ENCODE measurements around the gene SDK2.
A peak's percentile ranks its signal among the peaks of the same experiment; 100 is the strongest.

The SDK2 gene, protein sequence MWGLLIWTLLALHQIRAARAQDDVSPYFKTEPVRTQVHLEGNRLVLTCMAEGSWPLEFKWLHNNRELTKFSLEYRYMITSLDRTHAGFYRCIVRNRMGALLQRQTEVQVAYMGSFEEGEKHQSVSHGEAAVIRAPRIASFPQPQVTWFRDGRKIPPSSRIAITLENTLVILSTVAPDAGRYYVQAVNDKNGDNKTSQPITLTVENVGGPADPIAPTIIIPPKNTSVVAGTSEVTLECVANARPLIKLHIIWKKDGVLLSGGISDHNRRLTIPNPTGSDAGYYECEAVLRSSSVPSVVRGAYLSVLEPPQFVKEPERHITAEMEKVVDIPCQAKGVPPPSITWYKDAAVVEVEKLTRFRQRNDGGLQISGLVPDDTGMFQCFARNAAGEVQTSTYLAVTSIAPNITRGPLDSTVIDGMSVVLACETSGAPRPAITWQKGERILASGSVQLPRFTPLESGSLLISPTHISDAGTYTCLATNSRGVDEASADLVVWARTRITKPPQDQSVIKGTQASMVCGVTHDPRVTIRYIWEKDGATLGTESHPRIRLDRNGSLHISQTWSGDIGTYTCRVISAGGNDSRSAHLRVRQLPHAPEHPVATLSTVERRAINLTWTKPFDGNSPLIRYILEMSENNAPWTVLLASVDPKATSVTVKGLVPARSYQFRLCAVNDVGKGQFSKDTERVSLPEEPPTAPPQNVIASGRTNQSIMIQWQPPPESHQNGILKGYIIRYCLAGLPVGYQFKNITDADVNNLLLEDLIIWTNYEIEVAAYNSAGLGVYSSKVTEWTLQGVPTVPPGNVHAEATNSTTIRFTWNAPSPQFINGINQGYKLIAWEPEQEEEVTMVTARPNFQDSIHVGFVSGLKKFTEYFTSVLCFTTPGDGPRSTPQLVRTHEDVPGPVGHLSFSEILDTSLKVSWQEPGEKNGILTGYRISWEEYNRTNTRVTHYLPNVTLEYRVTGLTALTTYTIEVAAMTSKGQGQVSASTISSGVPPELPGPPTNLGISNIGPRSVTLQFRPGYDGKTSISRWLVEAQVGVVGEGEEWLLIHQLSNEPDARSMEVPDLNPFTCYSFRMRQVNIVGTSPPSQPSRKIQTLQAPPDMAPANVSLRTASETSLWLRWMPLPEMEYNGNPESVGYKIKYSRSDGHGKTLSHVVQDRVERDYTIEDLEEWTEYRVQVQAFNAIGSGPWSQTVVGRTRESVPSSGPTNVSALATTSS (N-terminal part only)

DNA sequence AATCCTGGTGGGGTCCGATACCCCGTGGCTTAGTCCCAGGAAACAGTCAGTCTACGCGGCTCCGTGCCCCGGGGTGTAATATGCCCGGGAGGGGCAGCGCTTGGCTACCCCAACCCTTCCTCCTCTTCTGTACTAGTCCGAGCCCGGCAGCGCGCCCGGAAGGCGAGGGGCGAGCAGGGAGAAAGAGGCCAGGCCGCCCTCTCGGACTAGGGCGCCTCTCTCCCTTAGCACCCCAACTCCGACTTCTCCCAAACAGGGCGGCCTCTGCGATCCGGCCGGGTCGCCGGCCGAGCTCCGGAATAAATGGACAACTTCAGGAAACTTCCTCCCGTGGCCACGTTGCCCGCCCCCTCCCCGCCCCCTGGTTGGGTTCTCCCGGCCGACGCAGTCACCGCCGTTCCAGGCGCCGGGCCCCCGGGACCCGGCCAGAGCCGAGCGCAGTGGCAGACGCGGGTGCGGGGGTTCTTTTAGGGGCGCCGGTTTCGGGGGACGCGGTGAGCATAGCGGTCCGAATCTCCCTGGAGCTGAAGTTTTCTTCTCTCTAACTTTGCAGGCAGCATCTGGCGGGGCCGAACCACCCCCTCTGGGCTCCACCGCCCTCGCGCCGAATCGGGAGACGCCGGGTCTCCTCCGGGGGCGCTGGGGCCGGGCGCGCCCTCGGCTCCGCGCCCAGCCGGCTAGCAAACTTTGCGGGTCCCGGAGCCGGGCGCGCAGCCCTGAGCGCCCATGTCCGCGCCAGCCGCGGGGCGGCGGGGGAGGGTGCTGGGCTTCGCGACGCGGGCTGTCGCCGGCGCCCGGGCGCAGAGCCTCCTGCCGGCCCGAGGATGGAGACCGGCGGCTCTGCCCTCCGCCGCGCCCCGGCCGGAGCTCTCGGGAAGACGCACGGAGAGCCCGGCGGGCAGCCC is at the start of gene SDK2:
SDK2 (minus strand) TSS at position 301 of the 905 bp plus-strand sequence. CDS start 357 bp downstream, outside the sequence.
- DNase-seq (ENCODE audit: low read depth): peak; percentile 36

DNA sequence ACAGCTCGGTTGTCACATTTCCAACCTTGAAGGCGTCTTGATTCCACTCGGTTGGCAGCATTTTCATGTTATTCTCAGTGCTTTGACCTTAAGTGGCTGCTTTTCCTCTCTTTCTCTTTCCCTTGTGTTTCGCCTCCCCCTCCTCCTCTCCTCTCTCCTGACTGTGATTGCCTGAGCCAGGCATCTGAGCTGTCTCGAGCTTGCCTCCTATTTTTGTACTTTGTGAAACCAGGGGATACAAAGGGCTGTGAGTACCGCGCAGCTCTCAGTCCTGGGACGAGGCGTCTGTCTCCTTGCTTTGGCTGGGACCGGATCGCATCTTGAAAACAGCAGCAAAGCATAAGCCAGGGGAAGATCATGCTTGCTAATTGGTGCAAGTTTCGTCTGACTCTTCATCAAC is 48.8 kb upstream of the SDK2 start:
- DNase-seq (ENCODE audit: low read depth): no peak

DNA sequence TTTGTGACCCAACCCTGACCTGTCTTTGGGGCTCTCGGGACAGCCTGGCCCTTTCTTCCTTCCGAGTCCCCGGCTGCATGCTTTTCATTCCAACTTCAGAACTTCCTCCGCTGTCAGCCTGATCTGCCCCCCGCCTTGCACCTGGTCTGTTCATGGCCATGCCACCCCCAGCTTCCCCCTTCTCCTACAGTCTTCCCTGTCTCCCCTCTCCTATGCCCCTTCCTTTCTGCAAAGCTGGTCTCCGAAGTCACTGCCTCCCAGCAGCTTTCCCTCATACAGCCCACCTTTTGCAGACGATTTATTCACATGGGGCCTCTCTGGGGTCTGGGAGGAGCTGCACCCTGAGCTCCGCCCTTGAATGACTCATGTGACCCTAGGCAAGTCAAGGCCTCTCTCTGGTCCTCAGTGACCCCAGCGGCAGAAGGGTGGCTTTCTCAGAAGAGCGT is 47.1 kb upstream of the SDK2 start:
- DNase-seq (ENCODE audit: low read depth): no peak

DNA sequence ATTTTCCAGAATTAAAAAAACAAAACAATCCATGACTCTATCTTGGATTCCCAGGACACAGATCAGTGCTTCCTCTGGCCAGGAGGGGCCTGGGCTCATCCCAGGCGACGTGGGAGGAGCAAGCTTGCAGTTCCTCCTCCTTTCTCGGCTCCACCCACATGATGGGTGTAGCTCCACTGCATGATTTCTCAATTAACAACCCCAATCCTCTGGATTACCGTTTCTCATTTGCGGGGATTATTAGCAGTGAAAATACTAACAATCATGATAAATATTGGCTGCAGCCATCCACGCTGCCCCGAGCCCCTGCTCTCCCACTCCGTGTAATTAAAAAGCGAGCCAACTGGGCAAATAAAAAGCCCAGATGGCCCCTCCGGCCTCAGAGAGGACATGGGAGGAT is 46.4 kb upstream of the SDK2 start:
- no peak for DNase-seq (ENCODE audit: low read depth)

DNA sequence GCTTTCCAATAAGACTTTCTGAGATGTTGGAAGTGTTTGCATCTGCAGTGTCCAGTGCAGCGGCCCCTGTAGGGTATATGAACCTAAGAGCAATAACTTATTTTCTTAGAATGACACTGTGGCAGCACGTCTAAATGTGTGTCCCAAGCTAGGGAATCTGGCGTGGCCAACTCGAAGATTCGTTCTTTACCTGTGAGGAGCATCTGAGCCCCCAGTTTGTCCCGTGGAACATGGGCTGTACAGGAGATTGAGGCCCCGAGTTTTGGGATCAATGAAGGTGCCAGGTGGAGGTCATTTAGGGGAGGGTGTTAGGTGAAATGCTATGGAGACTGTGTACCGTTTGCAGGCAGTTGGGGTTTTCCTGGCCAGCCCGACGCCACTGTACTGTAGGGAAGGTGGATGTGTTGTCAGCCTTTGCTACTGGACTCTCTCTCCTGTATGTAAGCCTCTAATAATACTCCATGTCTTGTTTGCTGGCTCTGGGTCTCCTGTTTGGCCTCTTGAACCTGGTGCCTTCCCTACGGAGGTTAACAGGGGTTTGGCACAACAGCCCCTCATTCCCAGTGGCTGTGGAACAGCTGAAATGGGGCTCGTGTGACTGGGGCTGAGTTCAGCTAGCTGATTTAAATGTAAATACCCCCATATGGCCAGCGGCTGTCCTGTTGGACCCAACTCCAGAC is 45.5 kb upstream of the SDK2 start:
- no peak for DNase-seq (ENCODE audit: low read depth)

DNA sequence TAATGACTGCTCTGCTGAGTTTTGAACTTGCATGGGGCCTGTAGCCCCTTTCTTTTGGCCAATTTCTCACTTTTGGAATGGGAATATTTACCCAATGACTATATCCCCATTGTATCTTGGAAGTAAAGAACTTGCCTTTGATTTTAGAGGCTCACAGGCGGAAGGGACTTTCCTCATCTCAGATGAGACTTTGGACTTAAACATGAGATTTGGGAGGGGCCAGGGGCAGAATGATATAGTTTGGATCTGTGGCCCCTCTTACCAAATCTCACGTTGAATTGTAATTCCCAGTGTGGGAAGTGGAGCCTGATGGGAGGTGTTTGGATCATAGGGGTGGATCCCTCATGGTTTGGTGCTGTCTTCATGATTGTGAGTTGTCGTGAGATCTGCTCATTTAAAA is 42.7 kb upstream of the SDK2 start:
- no peak for DNase-seq (ENCODE audit: low read depth)

DNA sequence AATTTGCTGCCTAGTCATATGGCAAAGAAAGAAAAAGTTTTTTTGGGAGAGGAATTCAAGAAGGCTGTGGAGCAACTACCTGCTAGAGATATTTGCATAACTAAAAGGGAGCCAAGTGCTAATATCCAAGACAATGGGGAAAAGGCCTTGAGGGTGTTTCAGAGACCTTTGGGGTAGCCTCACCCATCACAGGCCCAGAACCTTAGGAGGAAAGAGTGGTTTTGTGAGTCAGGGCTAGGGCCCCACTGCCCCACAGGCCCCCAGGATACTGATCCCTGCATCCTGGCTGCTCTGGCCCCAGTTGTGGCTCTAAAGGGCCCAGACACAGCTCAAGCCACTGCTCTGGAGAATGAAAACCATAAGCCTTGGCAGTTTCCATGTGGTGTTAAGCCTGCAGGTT is 41.9 kb upstream of the SDK2 start:
- no peak for DNase-seq (ENCODE audit: low read depth)

DNA sequence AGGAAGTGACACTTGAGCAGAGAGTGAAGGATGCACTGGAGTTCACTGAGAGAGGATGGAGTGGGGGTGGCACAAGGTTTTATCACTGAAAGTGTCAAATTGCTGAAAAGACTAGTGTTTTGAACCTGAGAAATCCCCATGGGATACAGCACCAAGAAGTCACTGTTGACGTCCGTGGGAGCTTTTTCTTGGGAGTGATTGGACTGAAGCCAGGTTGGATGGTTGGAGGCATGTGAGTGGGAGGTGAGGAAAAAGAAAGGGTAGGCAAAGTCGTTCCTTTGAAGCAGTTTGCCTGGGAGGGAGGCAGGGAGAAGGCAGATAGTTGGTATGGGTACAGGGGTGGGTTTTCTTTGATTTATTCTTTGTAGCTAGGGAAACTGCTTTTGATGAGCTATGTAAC is 39.9 kb upstream of the SDK2 start:
- no peak for DNase-seq (ENCODE audit: low read depth)

DNA sequence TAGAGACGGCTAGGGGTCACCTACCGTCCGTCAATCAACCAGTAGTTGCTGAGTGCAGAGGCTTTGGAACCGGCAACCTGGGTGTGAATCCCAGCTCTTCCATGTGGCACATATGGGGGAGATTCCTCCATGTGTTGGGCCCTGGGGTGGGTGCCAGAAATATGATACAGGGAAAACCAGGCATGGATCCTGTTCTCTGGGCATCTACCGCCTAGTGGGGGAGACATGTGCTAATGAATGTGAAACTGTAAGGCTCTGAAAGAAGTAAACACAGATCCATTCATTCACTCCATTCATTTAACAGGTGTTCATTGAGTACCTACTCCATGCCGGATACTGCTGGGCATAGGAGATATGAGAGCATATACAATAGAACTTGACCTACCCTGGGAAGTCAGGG is 39.5 kb upstream of the SDK2 start:
- no peak for DNase-seq (ENCODE audit: low read depth)

DNA sequence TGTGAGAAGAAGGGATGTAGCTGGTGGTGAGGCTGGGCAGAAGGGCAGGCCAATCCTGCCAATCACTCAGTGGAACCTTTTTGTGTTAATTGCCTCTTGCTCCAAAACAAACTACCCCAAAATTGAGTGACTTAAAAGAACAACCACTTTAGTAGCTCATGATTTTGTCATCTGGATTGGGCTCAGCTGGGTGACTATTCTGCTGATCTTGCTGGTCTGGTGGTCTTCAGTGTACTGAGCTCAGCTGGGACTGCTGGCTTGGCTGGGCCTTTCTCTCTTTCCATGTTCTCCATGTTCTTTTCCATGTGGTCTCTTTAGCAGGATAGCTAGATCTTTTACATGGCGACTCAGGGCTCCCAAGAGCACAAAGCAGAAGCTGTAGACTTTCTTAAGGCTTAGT is 37.7 kb upstream of the SDK2 start:
- no peak for DNase-seq (ENCODE audit: low read depth)

DNA sequence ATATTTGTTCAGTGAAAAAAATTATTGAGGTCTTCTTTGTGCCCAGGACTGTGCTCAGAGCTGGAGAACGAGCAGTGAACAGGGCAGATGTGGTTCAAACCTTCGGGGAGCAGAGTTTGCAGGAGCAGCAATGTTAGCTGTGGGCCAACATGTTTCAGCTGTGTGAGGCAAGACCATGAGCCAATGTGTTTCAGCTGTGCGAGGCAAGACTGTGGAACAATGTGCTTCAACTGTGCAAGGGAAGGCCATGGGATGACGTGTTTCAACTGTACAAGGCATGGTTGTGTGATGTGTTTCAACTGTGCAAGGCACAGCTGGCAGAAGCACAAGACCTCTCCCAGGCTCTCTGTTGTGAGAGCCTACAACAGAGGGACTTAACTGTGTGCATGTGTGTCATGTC is 35.2 kb upstream of the SDK2 start:
- DNase-seq (ENCODE audit: low read depth): no peak

DNA sequence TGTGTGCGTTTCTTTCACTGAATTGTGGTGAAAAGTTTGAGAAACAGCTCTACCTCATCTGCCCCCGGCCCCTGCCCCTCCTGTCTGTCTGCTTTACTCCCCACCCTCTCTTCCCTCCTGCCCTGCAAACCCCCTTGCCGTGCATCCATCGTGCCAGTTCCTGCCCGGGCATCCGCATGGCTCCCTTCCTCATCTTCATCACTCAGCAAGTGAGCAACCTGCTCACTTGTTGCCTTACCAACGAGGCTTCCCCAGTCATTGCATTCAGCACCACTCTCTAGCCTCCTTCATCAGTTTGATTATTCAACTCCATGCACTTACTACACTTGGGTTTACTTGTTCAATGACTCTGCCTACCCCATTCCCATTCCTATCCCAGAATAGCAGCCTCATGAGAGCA is 34.8 kb upstream of the SDK2 start:
- no peak for DNase-seq (ENCODE audit: low read depth)

DNA sequence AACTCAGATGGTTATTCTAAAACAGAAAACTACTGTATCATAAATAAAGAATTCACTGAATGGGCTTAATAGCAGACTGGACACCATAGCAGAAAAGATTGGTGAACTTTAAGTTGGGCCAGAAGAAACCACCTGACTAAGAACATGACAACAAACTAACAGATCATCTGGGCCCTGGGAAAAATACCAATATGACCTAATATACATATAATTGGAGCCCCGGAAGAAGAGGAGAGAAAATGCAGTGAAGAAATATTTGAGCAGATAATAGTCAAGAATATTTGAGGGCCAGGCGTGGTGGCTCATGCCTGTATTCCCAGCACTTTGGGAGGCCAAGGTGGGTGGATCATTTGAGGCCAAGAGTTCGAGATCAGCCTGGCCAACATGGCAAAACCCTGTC is 25.5 kb upstream of the SDK2 start:
- DNase-seq (ENCODE audit: low read depth): no peak

DNA sequence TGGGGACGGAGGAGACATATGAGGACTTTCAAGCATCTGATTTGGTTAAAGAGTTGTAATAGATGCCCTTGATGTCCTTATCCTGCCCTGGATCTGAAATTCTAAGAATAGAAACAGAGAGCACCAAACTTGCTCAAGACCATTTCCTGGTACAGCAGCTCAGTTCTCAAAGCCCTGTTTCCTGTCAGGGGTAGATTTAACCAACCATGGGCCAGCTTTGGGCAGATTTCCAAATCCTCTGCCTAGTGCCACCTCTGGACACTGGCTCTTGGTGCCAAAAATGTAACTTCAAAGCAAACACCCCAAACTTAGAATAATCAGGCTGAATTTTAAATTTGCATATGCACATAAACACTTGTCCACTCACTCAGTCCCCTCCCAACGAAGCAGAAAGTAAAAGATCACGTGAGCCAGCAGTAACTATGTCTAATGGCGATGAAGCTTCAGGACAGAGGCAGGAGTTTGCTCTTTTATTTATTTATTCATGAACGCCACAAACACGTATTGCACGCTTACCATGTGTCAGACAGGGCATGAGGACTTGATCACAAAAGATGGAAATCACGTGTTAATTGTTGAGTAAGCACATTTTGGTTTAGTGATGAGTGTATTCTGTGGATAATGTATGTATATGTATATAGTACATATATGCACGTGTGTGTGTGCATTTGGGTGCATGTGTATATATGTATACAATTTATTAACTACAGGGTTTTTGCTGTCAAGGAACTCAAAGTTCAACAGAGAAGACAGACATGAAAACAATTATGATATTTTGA is 23.1 kb upstream of the SDK2 start:
- DNase-seq (ENCODE audit: low read depth): no peak

DNA sequence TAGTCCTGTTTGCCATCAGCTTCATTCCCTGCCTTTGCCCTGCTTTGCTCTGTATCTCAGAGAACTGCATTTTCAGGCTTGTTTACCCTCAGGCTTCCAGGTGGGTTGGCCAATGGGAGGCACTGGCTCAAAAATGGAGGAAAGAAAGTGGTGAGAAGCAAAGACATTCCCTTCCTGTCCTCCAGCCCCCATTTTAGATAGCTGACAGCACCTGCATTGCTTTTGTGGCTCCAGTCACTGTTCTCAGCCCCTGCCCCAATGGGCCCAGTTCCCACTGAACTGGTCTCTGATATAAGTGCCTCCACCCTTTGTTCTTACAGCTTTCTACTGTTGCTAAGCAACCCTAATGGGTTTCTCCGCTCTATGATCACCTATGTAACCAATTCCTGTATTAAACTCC is 19.4 kb upstream of the SDK2 start:
- no peak for DNase-seq (ENCODE audit: low read depth)

DNA sequence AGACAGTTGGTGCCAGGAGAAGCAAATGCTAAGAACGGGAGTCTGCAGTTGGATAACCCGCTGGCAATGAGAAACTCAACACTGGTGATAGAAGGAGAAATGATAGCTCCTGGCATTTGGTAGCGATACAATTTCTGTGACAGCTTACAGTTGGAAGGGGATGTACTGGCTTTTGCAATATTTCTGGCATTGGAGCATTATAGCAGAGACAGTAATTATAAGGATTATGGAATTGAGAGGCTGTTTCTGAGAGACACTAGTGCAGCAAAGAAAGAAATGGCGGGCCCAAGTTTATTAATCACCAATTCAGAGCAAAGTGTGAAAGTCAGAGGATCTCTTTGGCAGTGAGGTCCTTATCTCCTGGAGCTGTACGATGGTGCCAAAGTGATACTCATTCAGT is 16.1 kb upstream of the SDK2 start:
- no peak for DNase-seq (ENCODE audit: low read depth)

DNA sequence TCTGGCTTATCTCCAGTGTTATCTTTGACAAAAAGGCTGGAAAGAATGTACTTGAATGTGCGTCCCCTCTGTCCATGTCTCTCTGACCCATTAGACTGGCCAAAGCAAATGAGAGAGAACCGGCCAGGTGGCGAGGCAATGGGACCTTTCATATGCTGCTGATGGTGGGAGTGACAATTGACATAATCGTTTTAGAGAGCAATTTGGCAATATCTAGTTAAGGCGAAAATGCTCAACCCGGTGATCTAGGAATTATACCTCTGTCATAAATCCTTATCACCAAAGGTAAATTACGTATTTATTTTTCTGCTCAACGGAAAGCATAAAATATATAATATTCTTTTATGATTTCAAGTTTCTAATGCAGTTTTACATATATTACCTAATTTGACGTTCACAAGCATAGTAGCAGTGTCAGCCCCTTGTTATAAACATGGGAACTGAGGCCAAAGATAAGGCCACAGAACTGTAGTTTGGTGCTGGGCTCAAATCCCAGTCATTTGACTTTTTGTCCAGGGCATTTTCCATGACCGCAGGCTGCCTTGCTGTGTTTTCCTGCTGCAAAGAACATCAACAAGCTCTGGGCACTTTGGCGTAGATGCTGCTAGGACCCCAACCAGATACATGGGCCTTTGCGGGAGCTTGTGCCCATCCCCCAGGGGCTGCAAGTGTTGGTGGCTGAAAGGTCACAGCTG is 14.7 kb upstream of the SDK2 start:
- no peak for DNase-seq (ENCODE audit: low read depth)

DNA sequence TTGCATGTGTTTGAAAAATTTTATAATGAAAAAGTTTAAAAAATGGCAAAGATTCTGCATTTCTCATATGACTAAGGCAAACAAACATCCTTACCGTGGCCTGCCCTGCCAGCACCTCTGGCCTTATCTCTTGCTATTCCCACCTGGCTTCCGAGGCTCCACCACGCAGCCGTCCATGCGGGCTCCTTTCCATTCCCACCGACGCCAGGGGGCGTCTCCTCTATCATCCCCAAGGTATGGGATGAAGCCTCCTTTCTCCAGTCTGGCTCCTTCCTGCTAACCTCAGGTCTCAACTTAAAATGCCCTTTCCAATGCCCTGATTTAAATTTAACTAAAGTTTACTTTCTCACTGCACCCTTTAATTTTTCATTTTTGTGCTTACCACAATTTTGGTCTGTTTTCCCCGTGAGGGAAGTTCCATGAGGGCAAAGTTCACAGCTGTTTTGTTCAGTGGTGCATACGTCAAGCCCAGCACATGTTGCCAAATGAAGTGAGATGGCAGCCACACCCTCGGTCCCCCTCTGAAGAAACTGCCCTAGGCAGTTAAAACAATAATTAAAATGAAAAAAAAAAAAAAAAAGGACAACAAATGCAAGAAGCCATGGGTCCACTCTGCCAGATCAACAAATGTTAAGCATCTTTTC is 13.3 kb upstream of the SDK2 start:
- peak; percentile 17 for DNase-seq (ENCODE audit: low read depth)

DNA sequence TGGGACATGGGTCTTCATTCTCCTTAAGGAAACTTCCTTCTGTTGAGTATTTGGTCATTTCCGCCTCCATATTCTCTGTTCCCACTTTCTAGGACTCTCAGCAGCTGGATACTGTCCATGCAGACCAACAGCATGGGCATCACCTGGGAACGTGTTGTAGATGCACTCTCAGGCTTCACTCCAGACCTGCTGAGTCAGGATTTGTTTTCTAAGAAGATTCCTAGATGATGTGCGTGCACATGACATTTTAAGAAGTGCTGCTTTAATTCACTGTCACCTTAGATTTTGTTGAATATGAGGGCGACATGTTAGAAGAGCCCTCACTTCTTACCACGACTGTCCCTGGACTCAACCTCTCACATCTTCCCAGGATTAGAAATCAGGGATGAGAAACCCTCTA is 10.0 kb upstream of the SDK2 start:
- DNase-seq (ENCODE audit: low read depth): no peak

Data from iris pigment epithelial cell (primary cell).